ENCODE measurements around the gene DPP4. TPM values are rescaled to one million over a fixed set of nuclear protein-coding genes. Genes with fewer than 3 reads are reported as not detected.

DPP4 gene
- total and polyA plus RNA-seq, 2 of the 13 experiments (the other 11 are each of a cell fraction or from before 2014, with no cell fraction given): 39.4 to 109 TPM

DNA sequence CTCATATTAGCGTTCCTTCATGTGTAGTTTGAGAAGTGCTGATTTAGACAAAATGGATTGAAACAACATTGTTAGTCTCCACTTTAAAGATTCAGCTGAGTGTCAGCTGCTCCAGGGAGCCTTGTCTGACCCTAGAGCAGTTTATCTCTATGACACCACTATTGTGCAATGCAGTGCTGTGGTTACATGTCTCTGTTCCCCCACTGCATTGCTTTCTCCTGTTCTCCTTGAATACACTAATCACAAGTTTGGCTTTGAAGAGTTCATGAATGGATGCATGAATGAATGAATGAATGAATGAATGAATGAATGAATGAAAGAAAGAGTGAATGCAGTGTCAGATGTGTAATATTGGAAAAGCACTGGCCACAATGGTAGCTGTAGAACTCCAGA lies 39.8 kb upstream of the DPP4 start (continued):
- TF ChIP-seq GABPA (IDR thresholded peaks at IDR 0.05; ENCODE audit: low read depth, low read length) (no peak), GABPA (CRISPR knock-in tag; IDR thresholded peaks at IDR 0.05; ENCODE audit: low read depth) (0 out of 2 replicates have a peak, but pooled peaks have one; percentile 7), SNAPC2 (CRISPR knock-in tag; IDR thresholded peaks at IDR 0.05) (no peak), ZNF101 (CRISPR knock-in tag; IDR thresholded peaks at IDR 0.05; ENCODE audit: borderline replicate concordance, low read depth) (no peak), POGZ (CRISPR knock-in tag; IDR thresholded peaks at IDR 0.05) (peak; percentile 71), MXD4 (CRISPR knock-in tag; IDR thresholded peaks at IDR 0.05) (peak; percentile 77; the same call in 1 of the 2 replicates), SALL1 (CRISPR knock-in tag; IDR thresholded peaks at IDR 0.05) (peak; percentile 86; the same call in 1 of the 2 replicates), ETV5 (CRISPR knock-in tag; IDR thresholded peaks at IDR 0.05; ENCODE audit: borderline replicate concordance) (peak; percentile 37; the same call in 1 of the 2 replicates), ZNF75D (CRISPR knock-in tag; IDR thresholded peaks at IDR 0.05; ENCODE audit: borderline replicate concordance) (no peak), ERF (CRISPR knock-in tag; IDR thresholded peaks at IDR 0.05) (peak; percentile 80), BCL6 (CRISPR knock-in tag; IDR thresholded peaks at IDR 0.05) (peak; percentile 87), ZFYVE20 (CRISPR knock-in tag; IDR thresholded peaks at IDR 0.05; ENCODE audit: borderline replicate concordance, low read depth) (no peak), SSRP1 (CRISPR knock-in tag; IDR thresholded peaks at IDR 0.05) (no peak), ZNF776 (CRISPR knock-in tag; IDR thresholded peaks at IDR 0.05) (no peak), ZBTB7A (CRISPR knock-in tag; IDR thresholded peaks at IDR 0.05) (no peak), MED1 (CRISPR knock-in tag; IDR thresholded peaks at IDR 0.05) (peak; percentile 78), SAP130 (CRISPR knock-in tag; IDR thresholded peaks at IDR 0.05; ENCODE audit: low read depth) (peak; percentile 85)
- TF ChIP-seq, protein P1, sequence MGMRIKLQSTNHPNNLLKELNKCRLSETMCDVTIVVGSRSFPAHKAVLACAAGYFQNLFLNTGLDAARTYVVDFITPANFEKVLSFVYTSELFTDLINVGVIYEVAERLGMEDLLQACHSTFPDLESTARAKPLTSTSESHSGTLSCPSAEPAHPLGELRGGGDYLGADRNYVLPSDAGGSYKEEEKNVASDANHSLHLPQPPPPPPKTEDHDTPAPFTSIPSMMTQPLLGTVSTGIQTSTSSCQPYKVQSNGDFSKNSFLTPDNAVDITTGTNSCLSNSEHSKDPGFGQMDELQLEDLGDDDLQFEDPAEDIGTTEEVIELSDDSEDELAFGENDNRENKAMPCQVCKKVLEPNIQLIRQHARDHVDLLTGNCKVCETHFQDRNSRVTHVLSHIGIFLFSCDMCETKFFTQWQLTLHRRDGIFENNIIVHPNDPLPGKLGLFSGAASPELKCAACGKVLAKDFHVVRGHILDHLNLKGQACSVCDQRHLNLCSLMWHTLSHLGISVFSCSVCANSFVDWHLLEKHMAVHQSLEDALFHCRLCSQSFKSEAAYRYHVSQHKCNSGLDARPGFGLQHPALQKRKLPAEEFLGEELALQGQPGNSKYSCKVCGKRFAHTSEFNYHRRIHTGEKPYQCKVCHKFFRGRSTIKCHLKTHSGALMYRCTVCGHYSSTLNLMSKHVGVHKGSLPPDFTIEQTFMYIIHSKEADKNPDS (CRISPR knock-in tag; IDR thresholded peaks at IDR 0.05): no peak
- TF ChIP-seq, protein P2, sequence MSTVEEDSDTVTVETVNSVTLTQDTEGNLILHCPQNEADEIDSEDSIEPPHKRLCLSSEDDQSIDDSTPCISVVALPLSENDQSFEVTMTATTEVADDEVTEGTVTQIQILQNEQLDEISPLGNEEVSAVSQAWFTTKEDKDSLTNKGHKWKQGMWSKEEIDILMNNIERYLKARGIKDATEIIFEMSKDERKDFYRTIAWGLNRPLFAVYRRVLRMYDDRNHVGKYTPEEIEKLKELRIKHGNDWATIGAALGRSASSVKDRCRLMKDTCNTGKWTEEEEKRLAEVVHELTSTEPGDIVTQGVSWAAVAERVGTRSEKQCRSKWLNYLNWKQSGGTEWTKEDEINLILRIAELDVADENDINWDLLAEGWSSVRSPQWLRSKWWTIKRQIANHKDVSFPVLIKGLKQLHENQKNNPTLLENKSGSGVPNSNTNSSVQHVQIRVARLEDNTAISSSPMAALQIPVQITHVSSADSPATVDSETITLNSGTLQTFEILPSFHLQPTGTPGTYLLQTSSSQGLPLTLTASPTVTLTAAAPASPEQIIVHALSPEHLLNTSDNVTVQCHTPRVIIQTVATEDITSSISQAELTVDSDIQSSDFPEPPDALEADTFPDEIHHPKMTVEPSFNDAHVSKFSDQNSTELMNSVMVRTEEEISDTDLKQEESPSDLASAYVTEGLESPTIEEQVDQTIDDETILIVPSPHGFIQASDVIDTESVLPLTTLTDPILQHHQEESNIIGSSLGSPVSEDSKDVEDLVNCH (CRISPR knock-in tag; IDR thresholded peaks at IDR 0.05): no peak
- TF ChIP-seq, protein P3, sequence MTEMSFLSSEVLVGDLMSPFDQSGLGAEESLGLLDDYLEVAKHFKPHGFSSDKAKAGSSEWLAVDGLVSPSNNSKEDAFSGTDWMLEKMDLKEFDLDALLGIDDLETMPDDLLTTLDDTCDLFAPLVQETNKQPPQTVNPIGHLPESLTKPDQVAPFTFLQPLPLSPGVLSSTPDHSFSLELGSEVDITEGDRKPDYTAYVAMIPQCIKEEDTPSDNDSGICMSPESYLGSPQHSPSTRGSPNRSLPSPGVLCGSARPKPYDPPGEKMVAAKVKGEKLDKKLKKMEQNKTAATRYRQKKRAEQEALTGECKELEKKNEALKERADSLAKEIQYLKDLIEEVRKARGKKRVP (CRISPR knock-in tag; IDR thresholded peaks at IDR 0.05): peak in 1 of 2 experiments; percentile 98; a peak in 2 of 4 replicates
- TF ChIP-seq, protein P4, sequence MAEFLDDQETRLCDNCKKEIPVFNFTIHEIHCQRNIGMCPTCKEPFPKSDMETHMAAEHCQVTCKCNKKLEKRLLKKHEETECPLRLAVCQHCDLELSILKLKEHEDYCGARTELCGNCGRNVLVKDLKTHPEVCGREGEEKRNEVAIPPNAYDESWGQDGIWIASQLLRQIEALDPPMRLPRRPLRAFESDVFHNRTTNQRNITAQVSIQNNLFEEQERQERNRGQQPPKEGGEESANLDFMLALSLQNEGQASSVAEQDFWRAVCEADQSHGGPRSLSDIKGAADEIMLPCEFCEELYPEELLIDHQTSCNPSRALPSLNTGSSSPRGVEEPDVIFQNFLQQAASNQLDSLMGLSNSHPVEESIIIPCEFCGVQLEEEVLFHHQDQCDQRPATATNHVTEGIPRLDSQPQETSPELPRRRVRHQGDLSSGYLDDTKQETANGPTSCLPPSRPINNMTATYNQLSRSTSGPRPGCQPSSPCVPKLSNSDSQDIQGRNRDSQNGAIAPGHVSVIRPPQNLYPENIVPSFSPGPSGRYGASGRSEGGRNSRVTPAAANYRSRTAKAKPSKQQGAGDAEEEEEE (CRISPR knock-in tag; IDR thresholded peaks at IDR 0.05; ENCODE audit: borderline replicate concordance): no peak
